ENCODE data around the gene PET100. TPM values are rescaled to one million over a fixed set of nuclear protein-coding genes. Genes with fewer than 3 reads are reported as not detected.
A peak's percentile ranks its signal among the peaks of the same experiment; 100 is the strongest.

The PET100 gene, protein sequence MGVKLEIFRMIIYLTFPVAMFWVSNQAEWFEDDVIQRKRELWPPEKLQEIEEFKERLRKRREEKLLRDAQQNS
- 10 to 100 TPM; 81.2 to 95.7 TPM for total RNA-seq
- 10 to 100 TPM; 67.6 to 96.4 TPM for polyA plus RNA-seq
- long read RNA-seq, donor 1, transcript PET100-202 (4 exons, 719 nt): major isoform, 8 of 11 reads
- long read RNA-seq, donor 1, partial matches to known transcripts: 0 of 11 reads
- long read RNA-seq, donor 1, other reads (novel, unspliced or antisense): 2 of 11 reads
- long read RNA-seq, donor 2, transcript PET100-202 (4 exons, 719 nt): major isoform, 15 of 17 reads
- long read RNA-seq, donor 2, partial matches to known transcripts: 0 of 17 reads
- long read RNA-seq, donor 2, other reads (novel, unspliced or antisense): 0 of 17 reads

DNA sequence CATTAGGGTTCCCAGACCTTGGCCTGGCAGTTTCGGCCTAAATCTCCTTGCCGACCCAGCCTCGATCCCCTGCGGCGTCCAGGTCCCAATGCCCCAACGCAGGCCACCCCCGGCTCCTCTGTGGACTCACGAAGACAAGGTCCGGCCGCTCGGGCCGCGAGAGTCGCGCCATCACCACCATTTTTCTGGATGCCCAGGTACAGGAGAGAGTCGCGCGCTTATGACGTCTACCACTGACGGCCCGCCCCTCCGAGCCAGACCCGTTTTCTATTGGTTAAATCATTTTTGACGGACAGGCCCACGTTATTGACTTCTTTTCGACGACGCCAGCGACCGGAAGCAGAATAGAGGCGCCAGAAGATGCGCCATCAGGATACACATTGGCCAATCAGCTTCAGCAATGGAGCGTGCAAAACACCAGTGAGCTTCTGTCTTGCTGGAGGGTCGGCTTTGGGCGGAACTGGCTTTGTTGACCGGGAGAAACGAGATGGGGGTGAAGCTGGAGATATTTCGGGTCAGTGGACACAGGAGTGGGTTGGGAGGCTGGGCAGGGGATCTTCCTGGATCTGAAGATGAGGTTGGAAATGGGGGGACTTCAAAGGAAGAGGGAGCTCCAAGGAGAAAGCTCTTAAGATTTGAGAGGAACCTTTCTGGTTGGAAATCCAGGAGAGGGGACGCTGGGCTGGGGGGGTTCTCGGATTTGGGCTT is at the start of gene PET100, which contains the start of gene XAB2:
Gene PET100, plus strand, starts transcription at position 447 of the 708 bp plus-strand sequence. Its CDS starts 41 bp downstream, at position 488.
Gene XAB2, minus strand, starts transcription at position 199 of the 708 bp plus-strand sequence. Its CDS starts 18 bp downstream, at position 181.
- 0% methylated on average over 40 of the region's 40 CpGs for WGBS, 2 donors
- H3K4me1 ChIP-seq (ENCODE audit: control insufficient read depth in 1 of 2, insufficient read depth in 2 of 2, low read length in 2 of 2): peaks cover 0 to 3% of the 10 kb centered on the region in 2 donors
- H3K9me3 ChIP-seq (ENCODE audit: control insufficient read depth, low read length): no peaks in the 10 kb centered on the region
- no peaks in the 10 kb centered on the region for H3K27me3 ChIP-seq (ENCODE audit: control insufficient read depth in 1 of 2, insufficient read depth in 2 of 2, low read length in 1 of 2)
- DNase-seq (peak; percentile 96 to 97), ATAC-seq (ENCODE audit: low FRiP score) (peak; percentile 96)
- peak within 1 kb of the TSS in 1 of 2 donors; percentile 20 for H3K27ac ChIP-seq (ENCODE audit: low read depth in 1 of 2, low read length in 2 of 2)
- intact Hi-C loops (cut with DNase I): loop anchor here in 1 of 2 donors (2.0 kb wide), 1 partner anchor 51 kb away; the partner anchor contains the start of gene TRAPPC5
- H3K4me3 ChIP-seq (ENCODE audit: low read length in 2 of 2): peak within 1 kb of the TSS; percentile 87 to 88
- H3K36me3 ChIP-seq (ENCODE audit: control insufficient read depth in 1 of 2, insufficient read depth in 2 of 2, low read length in 1 of 2): no peaks in the 10 kb centered on the region

DNA sequence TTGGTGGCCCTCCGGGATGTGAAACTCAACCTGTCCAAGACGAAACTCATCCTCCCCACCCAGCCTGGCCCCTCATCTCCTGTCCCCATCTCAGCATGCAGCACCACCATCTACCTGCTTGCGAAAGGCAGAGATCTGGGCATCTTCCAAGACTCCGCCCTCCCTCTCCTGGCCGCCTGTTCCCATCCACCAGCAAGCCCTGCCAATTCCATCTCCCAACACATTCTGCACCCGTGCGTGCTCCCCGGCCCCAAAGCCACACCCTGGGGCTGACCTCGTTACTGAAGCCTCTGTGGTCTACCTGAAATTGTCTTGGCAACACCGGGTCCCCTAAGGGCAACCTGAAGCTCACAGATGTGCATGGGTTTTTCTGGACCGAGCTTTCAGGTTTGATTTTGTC is 47.1 kb upstream of the PET100 start:
- ATAC-seq (ENCODE audit: low FRiP score) (no peak), DNase-seq (no peak)
- Histone ChIP-seq H3K27ac (ENCODE audit: low read depth in 1 of 2, low read length in 2 of 2) (no peak overlapping the region), H3K9me3 (ENCODE audit: control insufficient read depth, low read length) (no peaks in the 10 kb centered on the region), H3K4me3 (ENCODE audit: low read length in 2 of 2) (no peak overlapping the region), H3K27me3 (ENCODE audit: control insufficient read depth in 1 of 2, insufficient read depth in 2 of 2, low read length in 1 of 2) (no peaks in the 10 kb centered on the region), H3K4me1 (ENCODE audit: control insufficient read depth in 1 of 2, insufficient read depth in 2 of 2, low read length in 2 of 2) (no peaks in the 10 kb centered on the region), H3K36me3 (ENCODE audit: control insufficient read depth in 1 of 2, insufficient read depth in 2 of 2, low read length in 1 of 2) (no peaks in the 10 kb centered on the region)
- 53% methylated on average over 11 of the region's 11 CpGs for WGBS, 2 donors
- intact Hi-C loops (cut with DNase I): no loop called here

DNA sequence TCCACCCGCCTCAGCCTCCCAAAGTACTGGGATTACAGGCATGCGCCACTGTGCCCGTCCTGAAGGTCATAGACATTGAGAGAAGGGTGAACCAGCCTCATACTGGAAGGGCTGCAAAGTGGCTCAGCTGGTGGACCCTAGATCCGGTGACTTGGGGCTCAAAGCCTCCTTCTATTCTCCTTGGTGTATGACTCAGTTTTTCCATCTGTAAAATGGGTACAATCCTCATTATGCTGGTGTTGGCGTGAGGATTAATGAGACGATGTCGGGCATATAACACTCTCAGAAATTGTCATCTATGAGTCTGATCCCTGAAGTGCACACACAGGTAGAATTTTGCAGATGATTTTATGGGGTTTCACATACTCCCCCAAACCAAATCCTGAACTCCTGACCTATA is 39.8 kb upstream of the PET100 start:
- WGBS, 2 donors: 91 to 94% methylated on average over 7 of the region's 7 CpGs
- no peaks in the 10 kb centered on the region for H3K4me1 ChIP-seq (ENCODE audit: control insufficient read depth in 1 of 2, insufficient read depth in 2 of 2, low read length in 2 of 2)
- H3K4me3 ChIP-seq (ENCODE audit: low read length in 2 of 2): no peak overlapping the region

DNA sequence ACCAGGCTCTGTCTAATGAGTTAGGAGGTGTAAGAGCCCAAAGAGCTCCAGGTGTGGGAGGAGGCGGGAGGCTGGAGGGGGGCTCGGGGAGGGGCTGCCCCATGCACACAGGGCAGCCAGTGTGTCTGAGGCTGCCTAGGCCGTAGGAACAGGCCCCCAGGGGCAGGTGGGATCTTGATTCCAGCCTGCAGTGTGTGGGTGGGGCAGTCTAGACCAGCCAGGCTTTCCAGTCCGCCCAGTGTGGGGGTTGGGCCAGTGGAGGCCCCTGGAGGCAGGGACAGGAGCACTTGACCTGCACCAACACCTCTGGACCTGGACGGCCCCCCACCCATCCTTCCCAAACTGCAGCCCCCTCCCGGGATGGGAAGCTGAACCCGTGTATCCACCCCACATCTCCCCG is 39.3 kb upstream of the PET100 start:
- Histone ChIP-seq H3K4me1 (ENCODE audit: control insufficient read depth in 1 of 2, insufficient read depth in 2 of 2, low read length in 2 of 2) (no peaks in the 10 kb centered on the region), H3K27me3 (ENCODE audit: control insufficient read depth in 1 of 2, insufficient read depth in 2 of 2, low read length in 1 of 2) (no peaks in the 10 kb centered on the region), H3K9me3 (ENCODE audit: control insufficient read depth, low read length) (no peaks in the 10 kb centered on the region), H3K36me3 (ENCODE audit: control insufficient read depth in 1 of 2, insufficient read depth in 2 of 2, low read length in 1 of 2) (no peaks in the 10 kb centered on the region), H3K27ac (ENCODE audit: low read depth in 1 of 2, low read length in 2 of 2) (no peak overlapping the region), H3K4me3 (ENCODE audit: low read length in 2 of 2) (no peak overlapping the region)
- WGBS, 2 donors: 55 to 57% methylated on average over 8 of the region's 8 CpGs
- ATAC-seq (ENCODE audit: low FRiP score) (no peak), DNase-seq (no peak)
- intact Hi-C loops (cut with DNase I): no loop called here

More for the DNA sequence above, 39.8 kb upstream of the PET100 start:
- no peak overlapping the region for H3K27ac ChIP-seq (ENCODE audit: low read depth in 1 of 2, low read length in 2 of 2)
- no peaks in the 10 kb centered on the region for H3K9me3 ChIP-seq (ENCODE audit: control insufficient read depth, low read length)
- no peaks in the 10 kb centered on the region for H3K27me3 ChIP-seq (ENCODE audit: control insufficient read depth in 1 of 2, insufficient read depth in 2 of 2, low read length in 1 of 2)
- ATAC-seq (ENCODE audit: low FRiP score) (no peak), DNase-seq (no peak)
- H3K36me3 ChIP-seq (ENCODE audit: control insufficient read depth in 1 of 2, insufficient read depth in 2 of 2, low read length in 1 of 2): no peaks in the 10 kb centered on the region
- intact Hi-C loops (cut with DNase I): no loop called here

DNA sequence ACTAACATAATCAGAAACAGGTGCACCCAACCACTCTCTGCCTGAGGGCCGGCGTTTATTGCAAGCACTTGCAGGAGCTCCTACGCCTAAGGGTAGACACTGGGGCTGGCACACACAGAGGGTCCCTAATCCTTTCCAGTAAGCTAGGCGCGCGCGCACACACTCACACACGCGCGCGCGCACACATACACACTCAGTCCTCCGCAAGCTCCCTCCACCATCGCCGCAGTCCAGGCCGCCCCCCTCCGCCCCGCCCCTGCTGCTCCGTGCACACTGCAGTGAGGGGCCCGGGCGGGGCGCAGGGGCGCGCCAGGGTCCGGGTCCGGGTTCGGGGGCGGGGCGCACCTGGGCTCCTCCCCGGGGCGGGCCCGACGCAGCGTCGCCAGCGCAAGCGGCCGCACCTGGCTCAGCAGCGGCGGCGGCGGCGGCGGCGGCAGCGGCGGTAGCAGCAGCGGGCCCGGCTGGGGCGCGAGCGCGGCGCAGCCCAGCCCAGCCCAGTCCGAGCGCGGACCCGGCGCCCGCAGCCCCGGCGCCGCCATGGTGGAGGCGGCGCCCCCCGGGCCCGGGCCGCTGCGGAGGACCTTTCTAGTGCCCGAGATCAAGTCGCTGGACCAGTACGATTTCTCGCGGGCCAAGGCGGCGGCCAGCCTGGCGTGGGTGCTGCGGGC is 34.0 kb upstream of the PET100 start, which contains the start of gene CAMSAP3:
Gene CAMSAP3, plus strand, starts transcription at position 398 of the 668 bp plus-strand sequence. Its CDS starts 140 bp downstream, at position 538.
- intact Hi-C loops (cut with DNase I): no loop called here
- no peak for ATAC-seq (ENCODE audit: low FRiP score)
- no peak for DNase-seq
- Histone ChIP-seq H3K4me3 (ENCODE audit: low read length in 2 of 2) (peak within 1 kb of the TSS; percentile 22 to 47), H3K27ac (ENCODE audit: low read depth in 1 of 2, low read length in 2 of 2) (no peak within 1 kb of the TSS), H3K4me1 (ENCODE audit: control insufficient read depth in 1 of 2, insufficient read depth in 2 of 2, low read length in 2 of 2) (no peaks in the 10 kb centered on the region), H3K9me3 (ENCODE audit: control insufficient read depth, low read length) (no peaks in the 10 kb centered on the region), H3K27me3 (ENCODE audit: control insufficient read depth in 1 of 2, insufficient read depth in 2 of 2, low read length in 1 of 2) (no peaks in the 10 kb centered on the region), H3K36me3 (ENCODE audit: control insufficient read depth in 1 of 2, insufficient read depth in 2 of 2, low read length in 1 of 2) (no peaks in the 10 kb centered on the region)
- 1 to 2% methylated on average over 39 to 78 of the region's 78 CpGs for WGBS, 2 donors

DNA sequence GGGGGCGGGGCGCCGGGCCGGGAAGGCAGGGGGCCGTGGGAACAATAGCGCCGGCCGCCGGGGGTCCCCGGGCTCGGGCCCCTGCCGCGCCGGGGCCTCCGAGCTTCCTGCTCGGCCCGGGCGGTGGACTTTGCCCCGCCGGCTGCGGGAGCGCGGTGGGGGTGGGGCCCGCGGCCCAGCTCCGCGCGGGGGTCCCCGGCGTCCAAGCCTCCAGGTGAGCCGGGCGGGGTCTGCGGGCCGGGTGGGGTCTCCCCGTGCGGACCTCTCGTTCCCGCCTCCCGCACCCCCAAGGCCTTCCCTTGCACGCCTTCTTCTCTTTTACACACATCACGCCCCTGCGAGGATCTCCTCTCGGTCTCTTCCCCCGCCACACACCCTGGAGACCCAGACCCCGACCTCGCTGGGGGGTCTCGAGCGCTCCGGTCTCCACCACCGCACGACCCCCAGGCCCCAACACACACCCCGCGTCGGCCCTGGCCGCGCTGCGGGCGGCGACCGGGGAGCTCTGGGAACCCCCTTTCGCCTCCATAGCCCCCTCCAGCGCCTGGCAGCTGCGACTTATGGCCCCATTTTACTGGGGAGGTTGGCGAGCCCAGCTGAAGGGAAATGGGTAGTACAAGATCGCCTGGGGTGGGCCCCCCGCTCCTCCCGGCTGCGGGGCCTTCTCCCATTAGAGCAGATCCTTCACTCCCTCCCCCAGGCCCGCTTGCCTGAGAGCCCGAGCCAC is 33.2 kb upstream of the PET100 start:
- WGBS, 2 donors: 2 to 3% methylated on average over 47 to 70 of the region's 70 CpGs
- Histone ChIP-seq H3K27ac (ENCODE audit: low read depth in 1 of 2, low read length in 2 of 2) (no peak overlapping the region), H3K27me3 (ENCODE audit: control insufficient read depth in 1 of 2, insufficient read depth in 2 of 2, low read length in 1 of 2) (no peaks in the 10 kb centered on the region), H3K9me3 (ENCODE audit: control insufficient read depth, low read length) (no peaks in the 10 kb centered on the region), H3K4me1 (ENCODE audit: control insufficient read depth in 1 of 2, insufficient read depth in 2 of 2, low read length in 2 of 2) (no peaks in the 10 kb centered on the region), H3K4me3 (ENCODE audit: low read length in 2 of 2) (peak overlapping the region in 1 of 2 donors; percentile 22), H3K36me3 (ENCODE audit: control insufficient read depth in 1 of 2, insufficient read depth in 2 of 2, low read length in 1 of 2) (no peaks in the 10 kb centered on the region)
- ATAC-seq (ENCODE audit: low FRiP score): no peak
- DNase-seq: no peak
- intact Hi-C loops (cut with DNase I): no loop called here

DNA sequence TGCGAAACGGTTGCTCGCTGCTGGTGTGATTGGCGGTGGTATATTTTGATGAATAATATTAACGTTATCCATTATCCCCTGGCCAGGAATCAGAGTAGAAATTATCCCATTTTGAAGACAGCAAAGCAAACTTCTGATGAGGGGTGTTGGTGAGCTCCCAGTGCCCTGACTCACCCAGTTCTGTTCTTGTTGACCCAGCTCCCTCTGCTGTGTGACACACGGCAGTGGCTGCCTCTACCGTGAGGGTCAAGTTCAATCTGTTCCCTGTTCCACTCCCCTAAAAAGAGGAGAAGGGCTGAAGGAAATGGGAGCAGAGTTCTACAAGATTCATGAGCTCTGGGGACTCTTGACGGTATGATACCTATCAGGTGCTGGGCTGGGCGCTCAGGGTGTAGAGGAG is 31.9 kb upstream of the PET100 start:
- Histone ChIP-seq H3K4me3 (ENCODE audit: low read length in 2 of 2) (no peak overlapping the region), H3K27ac (ENCODE audit: low read depth in 1 of 2, low read length in 2 of 2) (no peak overlapping the region), H3K27me3 (ENCODE audit: control insufficient read depth in 1 of 2, insufficient read depth in 2 of 2, low read length in 1 of 2) (no peaks in the 10 kb centered on the region), H3K4me1 (ENCODE audit: control insufficient read depth in 1 of 2, insufficient read depth in 2 of 2, low read length in 2 of 2) (no peaks in the 10 kb centered on the region), H3K36me3 (ENCODE audit: control insufficient read depth in 1 of 2, insufficient read depth in 2 of 2, low read length in 1 of 2) (no peaks in the 10 kb centered on the region), H3K9me3 (ENCODE audit: control insufficient read depth, low read length) (no peaks in the 10 kb centered on the region)
- intact Hi-C loops (cut with DNase I): no loop called here
- DNase-seq: no peak
- 55 to 65% methylated on average over 9 of the region's 9 CpGs for WGBS, 2 donors
- ATAC-seq (ENCODE audit: low FRiP score): no peak

DNA sequence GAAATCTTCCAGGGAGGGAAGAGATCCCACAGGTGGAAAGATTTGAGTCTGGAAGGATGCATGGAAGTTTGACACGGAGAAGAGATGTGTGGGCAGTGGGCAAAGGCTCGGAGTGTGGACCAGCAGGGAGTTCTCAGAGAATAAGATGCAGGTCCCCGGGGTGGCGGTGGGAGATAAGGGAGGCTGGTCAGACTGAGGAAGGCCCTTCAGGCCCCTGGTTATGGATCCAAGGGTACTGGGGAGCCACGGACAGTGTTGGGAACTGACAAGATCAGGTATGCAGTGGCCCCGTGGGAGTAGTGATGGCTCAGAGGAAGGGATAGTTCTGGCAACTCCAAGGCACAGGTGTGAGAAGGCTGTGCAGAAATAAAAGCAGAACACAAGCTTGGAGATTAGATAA is 31.4 kb upstream of the PET100 start:
- no peak overlapping the region for H3K4me3 ChIP-seq (ENCODE audit: low read length in 2 of 2)
- no peak for DNase-seq
- intact Hi-C loops (cut with DNase I): no loop called here
- ATAC-seq (ENCODE audit: low FRiP score): no peak
- WGBS, 2 donors: 75 to 81% methylated on average over 6 of the region's 6 CpGs
- H3K36me3 ChIP-seq (ENCODE audit: control insufficient read depth in 1 of 2, insufficient read depth in 2 of 2, low read length in 1 of 2): no peaks in the 10 kb centered on the region
- no peak overlapping the region for H3K27ac ChIP-seq (ENCODE audit: low read depth in 1 of 2, low read length in 2 of 2)
- no peaks in the 10 kb centered on the region for H3K4me1 ChIP-seq (ENCODE audit: control insufficient read depth in 1 of 2, insufficient read depth in 2 of 2, low read length in 2 of 2)
- no peaks in the 10 kb centered on the region for H3K9me3 ChIP-seq (ENCODE audit: control insufficient read depth, low read length)
- H3K27me3 ChIP-seq (ENCODE audit: control insufficient read depth in 1 of 2, insufficient read depth in 2 of 2, low read length in 1 of 2): no peaks in the 10 kb centered on the region
